Thyroid gland (tissue), 4 donors: Measurements from ENCODE around the gene ARHGAP12.

ENCODE experiments used
- POLR2A ChIP-seq, 2 donors: fragments of 450-650 bp; IDR thresholded peaks; one replicate each; pipeline ENCODE4 v1.6.1; 2017; ENCODE audit warnings: antibody characterized with exemption in 2 of 2, mild to moderate bottlenecking in 2 of 2, moderate library complexity in 1 of 2
- TF ChIP-seq, protein P1 (sequence below), 6 experiments: fragments of 200-600 bp in 3 of 6; fragments of 450-650 bp in 3 of 6; sonication (generic) in 3 of 6; IDR thresholded peaks; one replicate each; pipeline ENCODE4 v1.5.1; 2016 to 2019; ENCODE audit warnings: antibody characterized with exemption in 6 of 6, mild to moderate bottlenecking in 2 of 6, inconsistent platforms in 1 of 6, moderate library complexity in 1 of 6

DNA sequence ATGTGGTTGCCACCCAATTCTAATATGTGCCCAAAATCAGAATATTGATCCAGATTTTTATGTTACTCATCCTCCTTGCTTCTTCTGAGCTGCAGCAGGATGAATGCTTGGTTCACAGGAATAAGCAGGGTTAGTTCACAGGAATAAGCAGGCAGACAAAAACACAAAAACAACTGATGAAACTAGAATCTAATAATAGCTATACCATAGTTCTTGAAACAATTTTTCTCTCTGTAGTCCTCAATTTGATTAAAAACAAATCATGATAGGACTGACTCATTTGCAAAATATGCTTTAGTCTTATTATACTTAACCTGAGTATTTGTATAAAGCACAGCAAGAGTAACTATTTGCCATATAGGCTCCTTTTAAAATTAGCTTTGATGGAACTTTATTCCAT lies 24.4 kb upstream of the ARHGAP12 start:
- TF ChIP-seq, protein P1, sequence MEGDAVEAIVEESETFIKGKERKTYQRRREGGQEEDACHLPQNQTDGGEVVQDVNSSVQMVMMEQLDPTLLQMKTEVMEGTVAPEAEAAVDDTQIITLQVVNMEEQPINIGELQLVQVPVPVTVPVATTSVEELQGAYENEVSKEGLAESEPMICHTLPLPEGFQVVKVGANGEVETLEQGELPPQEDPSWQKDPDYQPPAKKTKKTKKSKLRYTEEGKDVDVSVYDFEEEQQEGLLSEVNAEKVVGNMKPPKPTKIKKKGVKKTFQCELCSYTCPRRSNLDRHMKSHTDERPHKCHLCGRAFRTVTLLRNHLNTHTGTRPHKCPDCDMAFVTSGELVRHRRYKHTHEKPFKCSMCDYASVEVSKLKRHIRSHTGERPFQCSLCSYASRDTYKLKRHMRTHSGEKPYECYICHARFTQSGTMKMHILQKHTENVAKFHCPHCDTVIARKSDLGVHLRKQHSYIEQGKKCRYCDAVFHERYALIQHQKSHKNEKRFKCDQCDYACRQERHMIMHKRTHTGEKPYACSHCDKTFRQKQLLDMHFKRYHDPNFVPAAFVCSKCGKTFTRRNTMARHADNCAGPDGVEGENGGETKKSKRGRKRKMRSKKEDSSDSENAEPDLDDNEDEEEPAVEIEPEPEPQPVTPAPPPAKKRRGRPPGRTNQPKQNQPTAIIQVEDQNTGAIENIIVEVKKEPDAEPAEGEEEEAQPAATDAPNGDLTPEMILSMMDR (IDR thresholded peaks at IDR 0.05) = no peak
- TF ChIP-seq POLR2A (IDR thresholded peaks at IDR 0.05) = no peak
